GM19351 (cell line): ENCODE measurements around the gene CDC42BPB.

Source experiments
- ATAC-seq: cut with Tn5 transposase; IDR thresholded peaks from one replicate; pipeline ENCODE4 v1.9.1; 2021; ENCODE audit warnings: mild to moderate bottlenecking, moderate library complexity; ENCODE audit not compliant: unreplicated experiment

CDC42BPB gene

DNA sequence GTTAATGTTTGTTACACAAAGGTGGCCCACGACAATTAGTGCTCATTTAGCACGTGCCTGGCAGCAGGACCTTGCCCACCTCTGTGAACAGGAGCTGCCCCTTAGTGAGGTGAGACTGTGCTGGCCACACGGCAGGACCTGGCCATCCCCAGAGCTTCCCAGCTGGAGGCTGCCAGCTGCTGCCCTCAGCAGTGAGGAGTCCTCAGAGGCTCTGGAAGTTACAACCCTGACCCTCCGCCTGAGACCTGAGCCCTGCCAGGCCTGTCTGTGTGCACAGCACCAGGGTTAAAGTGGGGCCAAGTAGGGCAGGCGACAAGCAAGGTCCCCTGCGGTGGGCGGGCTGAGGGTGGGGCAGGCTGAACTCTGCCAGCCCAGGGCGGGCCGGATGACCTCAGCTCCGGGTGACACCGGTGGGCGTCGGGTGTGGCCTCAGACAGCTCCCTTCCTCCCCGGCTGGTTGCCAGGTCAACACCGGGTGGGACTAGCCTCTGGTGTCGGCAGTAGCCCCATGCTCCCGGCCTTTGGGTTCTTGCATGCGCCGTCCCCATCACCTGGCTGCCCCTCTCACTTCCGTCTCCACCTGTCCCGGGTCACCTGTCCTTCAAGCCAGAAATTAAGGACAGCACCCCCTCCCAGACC, 17.5 kb upstream of the CDC42BPB start:
- ATAC-seq, result no peak

DNA sequence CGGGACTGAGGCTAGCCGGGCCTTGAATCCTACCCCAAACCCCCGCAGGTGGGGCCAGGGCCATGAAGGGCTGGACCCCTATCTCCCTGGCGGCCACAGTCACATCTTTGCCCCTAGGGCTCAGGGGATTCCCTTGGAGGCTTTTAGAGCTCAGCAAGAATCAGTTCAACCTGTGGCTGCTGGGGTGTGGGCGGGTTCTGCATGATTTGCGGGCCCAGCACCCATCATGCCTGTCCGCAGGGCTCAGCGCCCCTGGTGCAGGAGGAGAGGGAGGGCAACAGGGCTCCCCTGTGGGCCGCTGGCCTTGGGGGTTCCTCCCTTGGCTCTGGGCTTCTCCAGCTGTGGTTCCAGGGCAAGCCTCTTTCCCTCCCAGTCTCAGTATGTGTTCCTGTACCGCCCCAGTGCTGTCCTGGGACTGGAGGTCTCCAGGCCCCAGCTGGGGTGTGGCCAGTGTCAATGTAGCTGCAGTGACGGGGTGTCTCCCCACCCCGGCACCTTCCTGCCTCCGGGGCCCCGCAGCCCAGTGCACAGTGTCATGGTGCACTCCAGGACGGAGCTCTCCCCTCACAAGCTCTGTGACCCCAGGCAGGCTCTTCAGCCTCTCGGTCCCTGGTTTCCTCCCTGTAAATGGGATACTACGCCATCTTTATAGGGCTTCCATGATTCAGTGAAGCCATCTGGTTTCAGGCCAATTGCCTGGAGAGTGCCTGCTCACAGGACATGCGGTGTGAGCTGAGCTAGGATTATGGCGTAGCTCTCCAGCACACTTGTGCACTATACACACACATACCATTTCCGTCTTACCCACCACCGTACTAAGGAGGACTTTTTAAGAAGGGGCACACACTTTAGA, 16.8 kb upstream of the CDC42BPB start:
- ATAC-seq, result no peak

DNA sequence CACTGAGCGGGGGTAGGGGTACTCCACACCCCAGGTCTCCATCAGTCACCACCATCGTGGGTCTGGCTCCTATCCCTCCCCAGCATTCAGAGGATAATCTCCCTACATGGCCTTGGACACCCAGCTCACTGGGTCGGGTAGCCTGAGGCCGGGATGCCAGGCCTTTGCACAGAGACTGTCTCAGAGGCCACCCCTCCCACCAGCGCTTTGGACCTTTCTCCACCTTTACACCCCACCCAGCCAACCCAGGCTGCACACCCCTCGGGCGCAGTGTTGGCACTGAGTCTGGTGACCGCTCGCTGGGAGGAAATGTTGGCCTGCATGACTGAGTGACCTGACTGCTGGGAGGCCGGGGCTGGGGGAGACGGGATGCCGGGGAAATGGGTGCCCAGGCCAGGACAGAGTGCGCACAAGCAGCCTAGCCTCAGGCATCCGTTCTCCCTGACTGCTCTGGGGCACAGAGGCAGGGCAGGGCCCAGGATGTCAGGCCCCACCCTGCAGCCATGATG, 16.1 kb upstream of the CDC42BPB start:
- no peak for ATAC-seq

DNA sequence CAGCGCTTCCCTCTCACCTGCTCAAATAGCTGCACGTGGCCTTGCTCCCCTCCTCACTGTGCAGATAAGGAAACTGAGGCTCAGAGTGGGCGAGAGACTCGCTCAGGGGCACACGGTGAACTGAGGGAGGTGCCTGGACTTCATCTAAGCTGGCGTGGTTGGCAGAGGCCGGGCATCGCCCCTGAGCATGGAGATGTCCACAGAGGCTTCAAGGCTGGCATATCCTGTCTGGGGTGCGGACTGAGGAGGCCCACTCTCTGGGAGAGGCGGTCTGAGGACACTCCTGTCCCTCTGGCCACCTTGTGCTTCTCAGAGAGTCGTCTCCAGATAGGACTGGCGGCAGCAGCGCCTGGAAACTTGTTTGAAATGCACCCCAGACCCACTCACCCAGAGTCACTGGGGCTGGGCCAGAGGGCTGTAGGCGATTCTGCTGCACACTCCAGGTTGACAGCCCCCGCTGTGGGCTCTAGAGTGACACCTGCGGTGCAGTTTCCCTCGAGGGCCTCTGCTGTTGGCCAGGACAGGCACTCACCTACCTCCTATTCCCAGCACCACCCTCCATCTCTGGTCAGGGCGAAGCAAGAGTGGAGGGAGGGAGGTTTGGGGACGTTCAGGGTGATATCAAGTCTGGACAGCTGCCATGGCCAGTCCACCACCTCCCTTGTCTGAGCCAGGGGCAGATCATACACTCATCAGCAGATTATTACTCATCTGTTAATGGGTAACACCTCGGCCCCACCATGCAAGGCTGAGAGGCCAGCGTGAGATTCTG, 15.4 kb upstream of the CDC42BPB start:
- ATAC-seq, result no peak

DNA sequence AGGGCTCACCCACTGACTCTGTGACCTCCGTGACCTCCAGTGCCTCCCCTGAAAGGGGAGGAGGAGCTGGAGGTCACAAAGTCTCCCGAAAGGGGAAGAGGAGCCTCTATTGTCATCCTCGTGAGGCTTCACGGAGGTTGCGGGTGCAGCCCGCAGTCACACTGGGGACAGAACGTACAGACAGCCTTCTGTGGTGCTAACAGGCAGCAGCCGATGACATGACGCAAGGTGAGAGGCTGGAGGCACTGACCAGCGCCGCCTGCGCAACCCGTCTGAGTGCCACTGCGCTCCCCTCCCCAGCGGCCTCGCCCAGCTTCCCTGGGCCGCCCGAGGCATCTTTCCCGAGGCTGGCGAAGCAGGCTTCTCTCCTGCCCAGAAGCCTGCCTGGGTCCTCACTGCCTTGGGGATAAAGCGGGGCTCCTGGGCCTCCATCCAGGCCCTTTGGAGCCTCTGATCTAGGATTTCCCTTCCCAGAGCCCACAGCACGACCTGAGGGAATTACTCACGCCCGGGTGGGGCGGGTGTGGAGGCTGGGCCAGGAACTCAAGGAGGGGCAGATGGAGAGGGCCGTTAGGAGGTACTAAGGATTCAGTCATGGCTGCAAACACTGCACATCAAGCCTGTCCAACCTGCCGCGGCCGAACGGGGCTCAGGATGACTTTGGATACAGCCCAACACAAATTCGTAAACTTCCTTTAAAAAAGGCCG, 14.3 kb upstream of the CDC42BPB start:
- no peak for ATAC-seq

DNA sequence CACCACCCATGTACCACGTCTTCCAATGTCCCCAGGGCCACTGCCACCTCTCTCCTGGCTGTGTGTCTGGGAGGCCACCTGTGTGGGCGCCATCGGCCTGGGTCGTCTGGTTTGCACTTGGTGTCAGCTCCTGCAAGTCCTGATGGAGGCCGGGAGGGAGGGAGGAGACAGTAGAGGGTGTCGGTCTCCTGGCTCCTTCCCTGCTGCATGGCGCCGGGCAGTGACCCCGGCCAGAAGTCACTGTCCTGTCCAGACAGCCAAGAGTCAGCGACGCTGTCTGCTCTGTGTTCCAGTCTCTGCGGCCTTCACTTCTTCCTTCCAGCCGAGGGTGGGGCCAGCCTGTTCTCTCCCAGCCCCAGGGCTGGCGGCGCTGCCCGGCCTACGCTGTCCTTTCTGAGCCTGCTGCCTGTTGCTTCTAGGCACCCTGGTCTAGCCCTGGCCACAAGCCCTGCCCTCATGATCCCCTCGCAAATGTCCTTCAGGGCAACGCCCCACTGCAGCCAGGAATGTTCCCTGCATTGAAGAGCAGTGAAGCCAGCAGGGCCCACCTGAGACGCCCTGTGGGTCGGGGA, 13.7 kb upstream of the CDC42BPB start:
- ATAC-seq, result no peak

DNA sequence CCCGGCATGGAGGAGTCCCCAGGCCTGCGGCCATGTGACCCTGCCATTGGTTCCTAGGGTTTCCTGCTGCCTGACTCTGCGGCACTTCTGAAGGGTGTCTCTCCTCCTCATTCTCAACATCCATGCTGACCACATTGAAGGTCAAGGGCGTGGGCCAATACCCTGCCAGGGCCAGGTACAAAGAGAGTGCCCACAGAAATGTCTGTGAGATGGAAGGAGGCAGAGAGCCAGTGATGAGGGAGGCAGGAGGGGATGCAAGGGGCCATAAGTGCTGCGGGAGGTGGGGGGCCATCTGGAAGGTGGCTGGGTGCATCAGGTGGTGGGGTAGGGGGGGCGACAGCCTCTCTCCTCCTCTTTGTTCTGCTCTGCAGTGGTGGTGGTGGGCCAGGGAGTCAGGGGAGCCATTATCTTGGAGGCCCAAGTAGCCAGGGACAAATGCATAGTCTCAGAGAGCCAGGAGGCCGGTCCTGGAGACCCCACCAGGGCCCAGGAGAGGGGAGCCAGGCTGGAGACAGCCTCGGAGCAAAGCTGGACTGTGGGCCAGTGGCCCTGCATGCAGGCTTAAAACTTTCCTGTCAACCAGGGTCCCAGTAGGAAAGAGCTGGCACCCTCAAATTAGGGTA, 13.0 kb upstream of the CDC42BPB start:
- ATAC-seq, result no peak

DNA sequence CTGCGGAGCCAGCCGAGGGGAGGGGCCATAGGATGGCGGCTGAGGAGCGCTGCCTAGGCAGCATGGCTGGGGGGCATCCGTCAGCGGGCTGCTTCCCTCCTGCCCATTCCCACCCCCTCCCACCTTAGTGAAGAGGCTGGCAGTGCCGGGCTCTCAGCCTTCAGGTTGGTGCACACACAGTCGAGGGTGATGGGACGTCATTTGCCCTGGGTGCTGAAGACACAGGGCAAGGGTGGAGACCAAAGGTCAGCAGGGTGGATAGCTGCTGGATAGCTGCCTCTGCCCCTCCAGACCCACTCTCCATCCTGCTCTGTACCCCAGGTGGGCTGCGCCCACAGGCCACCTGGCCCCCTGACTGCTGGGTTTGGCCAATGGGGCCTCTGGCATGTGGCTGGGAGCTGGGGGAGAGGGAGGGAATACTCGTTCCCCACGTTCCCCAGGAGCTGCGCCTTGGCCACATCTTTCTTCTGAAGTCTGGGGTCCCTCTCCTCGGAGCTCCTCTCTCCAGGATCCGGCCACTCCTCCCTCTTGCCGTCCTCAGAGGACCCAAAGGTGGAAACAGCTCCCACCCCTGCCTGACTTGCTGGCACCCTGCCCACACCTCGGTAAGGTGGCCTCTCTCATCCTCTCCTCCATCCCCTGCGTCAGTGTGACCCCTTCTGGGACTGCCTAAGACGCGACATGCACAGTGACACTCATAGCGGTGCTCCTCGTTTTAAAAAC, 11.2 kb upstream of the CDC42BPB start:
- ATAC-seq, result no peak

DNA sequence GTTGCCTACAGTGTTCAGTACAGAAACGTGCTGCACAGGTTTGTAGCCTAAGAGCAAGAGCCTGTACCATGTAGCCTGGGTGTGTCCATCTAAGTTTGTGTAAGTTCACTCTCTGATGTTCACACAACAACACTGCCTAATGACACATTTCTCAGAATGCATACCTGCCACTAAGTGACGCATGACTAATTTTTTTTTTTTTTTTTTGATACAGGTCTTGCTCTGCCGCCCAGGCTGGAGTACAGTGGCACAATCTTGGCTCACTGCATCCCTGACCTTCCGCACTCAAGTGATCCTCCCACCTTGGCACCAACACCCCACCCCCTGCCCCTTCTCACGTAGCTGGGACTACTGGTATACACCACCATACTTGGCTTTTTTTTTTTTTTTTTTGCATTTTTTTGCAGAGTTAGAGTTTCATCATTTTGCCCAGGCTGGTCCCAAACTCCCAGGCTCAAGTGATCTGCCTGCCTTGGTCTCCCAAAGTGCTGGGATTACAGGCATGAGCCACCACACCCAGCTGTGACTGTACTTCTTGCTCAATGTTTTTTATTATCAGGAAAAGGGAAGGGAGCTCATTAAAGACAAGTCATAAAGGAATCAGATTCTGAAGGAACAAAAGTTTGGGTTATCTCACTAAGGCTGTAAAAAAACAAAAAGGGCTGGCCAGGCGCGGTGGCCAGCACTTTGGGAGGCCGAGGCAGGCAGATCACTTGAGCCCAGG, 10.0 kb upstream of the CDC42BPB start:
- no peak for ATAC-seq

DNA sequence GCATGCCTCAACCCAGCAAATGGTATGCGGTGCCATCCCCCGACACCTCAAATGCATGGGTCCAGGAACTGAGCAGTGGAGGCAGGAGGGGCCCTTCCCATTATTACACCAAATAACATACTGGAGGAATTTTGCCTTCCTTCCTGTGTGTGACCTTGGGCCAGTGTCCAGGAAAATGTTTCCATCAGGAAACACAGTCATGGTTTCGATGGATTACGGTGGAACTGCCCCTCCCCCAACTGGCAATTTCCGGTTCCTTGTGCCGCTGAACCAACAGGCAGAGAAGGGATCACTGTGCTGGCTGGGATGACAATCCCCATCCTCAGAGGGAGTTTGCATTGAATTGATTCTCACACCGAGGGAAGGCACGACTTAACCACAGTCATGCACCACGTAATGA, 9.1 kb upstream of the CDC42BPB start:
- no peak for ATAC-seq

DNA sequence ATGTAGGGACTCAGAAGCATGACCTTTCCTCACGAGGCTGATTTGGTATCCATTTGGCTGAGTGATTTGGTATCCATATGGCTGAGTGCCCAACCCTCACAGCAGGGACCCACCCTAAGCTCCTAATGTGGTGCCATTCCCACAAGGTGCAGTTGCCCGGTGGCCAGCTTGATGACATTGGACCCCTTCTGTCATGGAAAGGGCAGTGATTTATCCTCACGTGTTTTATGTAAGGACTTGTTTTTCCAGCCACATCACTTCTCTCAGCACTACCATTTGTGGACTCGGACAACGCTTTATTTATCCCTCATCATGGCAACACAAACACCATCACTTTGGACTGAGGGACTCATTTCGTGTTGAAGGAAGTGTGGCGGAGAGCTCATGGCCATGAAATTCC, 8.5 kb upstream of the CDC42BPB start:
- no peak for ATAC-seq

DNA sequence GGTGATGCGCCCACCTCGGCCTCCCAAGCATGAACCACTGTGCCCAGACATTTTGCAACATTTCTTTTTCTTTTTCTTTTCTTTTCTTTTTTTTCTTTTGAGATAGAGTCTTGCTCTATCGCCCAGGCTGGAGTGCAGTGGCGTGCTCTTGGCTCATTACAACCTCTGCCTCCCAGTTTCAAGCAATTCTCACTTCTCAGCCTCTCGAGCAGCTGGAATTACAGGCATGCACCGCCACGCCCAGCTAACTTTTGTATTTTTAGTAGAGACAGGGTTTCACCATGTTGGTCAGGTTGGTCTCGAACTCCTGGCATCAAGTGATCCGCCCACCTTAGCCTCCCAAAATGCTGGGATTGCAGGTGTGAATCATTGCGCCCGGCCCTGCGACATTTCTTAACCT, 7.6 kb upstream of the CDC42BPB start:
- no peak for ATAC-seq

DNA sequence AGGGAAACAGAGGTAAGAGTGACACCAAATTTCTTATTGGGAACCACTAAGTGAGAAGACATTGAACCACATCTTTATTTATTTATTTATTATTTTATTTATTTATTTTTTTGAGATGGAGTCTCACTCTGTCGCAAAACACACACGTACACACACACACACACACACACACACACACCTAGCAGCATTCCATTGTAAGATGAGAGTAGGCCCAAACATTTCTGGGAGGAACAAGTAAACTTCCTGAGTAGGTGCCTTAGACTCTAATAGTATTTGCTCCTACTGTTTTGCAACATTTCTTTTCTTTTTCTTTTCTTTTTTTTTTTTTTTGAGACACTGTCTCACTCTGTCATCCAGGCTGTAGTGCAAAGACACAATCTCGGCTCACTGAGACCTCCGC, 7.1 kb upstream of the CDC42BPB start:
- no peak for ATAC-seq

DNA sequence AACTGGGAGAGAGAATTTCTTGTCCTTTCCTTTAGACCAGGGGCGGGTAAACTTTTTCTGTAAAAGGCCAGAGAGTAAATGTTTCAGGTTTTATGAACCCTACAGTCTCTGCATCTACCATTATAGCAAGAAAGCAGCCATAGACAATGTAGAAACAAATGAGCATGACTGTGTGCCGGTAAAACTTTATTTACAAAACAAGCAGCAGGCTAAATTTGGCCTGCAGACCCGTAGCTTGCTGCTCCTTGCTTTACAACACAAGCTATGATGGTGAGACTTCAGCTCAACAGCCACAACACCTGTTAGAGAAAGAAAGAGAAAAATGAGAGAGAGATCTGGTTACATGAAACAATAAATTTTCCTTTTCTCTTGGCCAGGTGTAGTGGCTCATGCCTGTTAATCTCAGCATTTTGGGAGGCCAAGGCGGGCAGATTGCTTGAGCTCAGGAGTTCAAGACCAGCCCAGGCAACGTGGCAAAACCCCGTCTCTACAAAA, 4.2 kb upstream of the CDC42BPB start:
- no peak for ATAC-seq

DNA sequence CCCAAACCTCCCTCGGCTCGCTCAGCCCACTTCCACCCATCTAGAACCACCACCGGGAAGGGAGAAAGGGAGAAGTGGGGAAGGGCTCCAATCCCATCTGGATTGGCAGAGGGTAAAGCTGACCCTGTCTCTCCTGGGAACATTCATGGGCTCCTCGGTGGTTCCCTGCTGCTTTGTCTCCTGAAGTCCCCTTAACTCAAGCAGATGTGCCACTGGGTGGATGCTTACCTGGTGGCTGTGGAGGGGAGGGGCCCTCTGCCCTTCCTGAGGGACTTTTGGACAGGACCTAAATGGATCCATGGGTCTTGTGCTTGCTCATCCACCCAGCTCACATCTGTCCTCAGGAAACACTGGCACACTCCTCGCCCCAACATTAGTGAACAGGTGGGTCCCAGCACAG, 2.2 kb upstream of the CDC42BPB start:
- no peak for ATAC-seq

DNA sequence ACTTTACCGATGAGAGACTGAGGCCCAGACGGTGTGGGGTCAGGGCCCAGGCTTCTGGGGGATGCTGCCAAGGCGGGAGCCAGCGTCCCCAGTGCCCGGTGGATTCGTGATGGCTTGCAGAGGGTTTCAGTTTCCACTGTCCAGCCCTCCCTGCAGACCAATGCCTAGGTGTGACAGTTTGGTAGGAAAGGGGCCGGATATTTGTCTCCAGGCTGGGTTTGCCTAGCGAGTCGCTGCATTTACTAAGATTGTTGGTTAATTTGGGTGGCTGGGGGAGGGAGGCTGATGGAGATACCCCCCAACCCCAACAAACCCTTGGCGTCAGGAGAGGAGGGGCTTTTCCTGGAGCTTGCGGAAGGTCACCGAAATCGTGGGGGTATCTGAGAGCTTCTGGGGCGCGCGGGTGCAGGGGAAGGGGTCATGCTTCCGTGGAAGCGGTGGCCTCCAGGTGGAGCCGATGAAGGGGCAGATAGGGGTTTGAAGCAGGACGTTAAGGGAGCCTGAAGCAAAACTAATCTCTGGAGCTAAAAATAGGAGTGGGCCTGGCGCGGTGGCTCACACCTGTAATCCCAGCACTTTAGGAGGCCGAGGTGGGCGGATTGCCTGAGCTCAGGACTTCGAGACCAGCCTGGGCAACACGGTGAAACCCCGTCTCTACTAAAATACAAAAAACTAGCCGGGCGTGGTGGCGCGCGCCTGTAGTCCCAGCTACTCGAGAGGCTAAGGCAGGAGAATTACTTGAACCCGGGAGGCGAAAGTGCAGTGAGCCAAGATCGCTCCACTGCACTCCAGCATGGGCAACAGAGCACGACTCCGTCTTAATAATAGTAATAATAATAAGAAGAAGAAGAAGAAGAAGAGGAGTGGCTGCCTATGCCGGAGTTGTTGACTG, 1.1 kb upstream of the CDC42BPB start:
- ATAC-seq, result peak; percentile 3

DNA sequence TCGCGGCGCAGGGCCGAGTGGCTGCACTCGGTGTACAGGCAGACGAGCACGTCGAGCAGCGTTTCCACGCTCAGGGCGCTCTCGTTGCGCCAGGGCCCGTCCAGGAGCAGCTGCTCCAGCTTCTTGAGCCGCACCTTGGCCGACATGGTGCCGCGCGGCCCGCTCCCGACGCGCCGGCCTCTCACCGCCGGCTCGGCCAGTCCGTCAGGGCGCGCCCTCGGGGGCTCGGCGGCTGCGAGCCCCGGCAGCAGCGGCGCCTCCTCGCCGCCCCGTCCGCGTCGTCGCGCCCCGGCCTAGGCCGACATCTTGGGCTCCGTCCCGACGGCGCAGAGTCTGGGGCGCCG, 349 bp downstream of the CDC42BPB start:
- peak; percentile 30 for ATAC-seq
